Effector memory CD4-positive, alpha-beta T cell (primary cell): ENCODE results near the gene OTOGL.

ENCODE experiments used
- DNase-seq, 3 donors: peaks; one replicate each; pipeline ENCODE4 v3.0.0-alpha.2; 2020
- H3K27ac ChIP-seq: 2 replicates; pipeline ENCODE4 v1.7.0; 2013; ENCODE audit warnings: mild to moderate bottlenecking, low read length, moderate library complexity; ENCODE audit not compliant: insufficient read depth, poor library complexity, severe bottlenecking
- H3K27me3 ChIP-seq: replicated peaks from 2 replicates; pipeline ENCODE4 v1.7.0; 2013; ENCODE audit warnings: mild to moderate bottlenecking, low read length; ENCODE audit not compliant: insufficient read depth, control insufficient read depth, poor library complexity, severe bottlenecking
- H3K36me3 ChIP-seq: 2 replicates; pipeline ENCODE4 v1.7.0; 2013; ENCODE audit warnings: mild to moderate bottlenecking, low read length, moderate library complexity; ENCODE audit not compliant: control insufficient read depth, insufficient read depth
- H3K4me1 ChIP-seq: 2 replicates; pipeline ENCODE4 v1.7.0; 2013; ENCODE audit warnings: low read length, mild to moderate bottlenecking; ENCODE audit not compliant: control insufficient read depth, insufficient read depth, poor library complexity, severe bottlenecking
- H3K4me3 ChIP-seq: 2 replicates; pipeline ENCODE4 v1.7.0; 2013; ENCODE audit warnings: low read length, low read depth, mild to moderate bottlenecking; ENCODE audit not compliant: insufficient read depth, poor library complexity, severe bottlenecking
- H3K9me3 ChIP-seq: 2 replicates; pipeline ENCODE4 v1.7.0; 2013; ENCODE audit warnings: mild to moderate bottlenecking, low read length, moderate library complexity; ENCODE audit not compliant: control insufficient read depth

OTOGL gene

DNA sequence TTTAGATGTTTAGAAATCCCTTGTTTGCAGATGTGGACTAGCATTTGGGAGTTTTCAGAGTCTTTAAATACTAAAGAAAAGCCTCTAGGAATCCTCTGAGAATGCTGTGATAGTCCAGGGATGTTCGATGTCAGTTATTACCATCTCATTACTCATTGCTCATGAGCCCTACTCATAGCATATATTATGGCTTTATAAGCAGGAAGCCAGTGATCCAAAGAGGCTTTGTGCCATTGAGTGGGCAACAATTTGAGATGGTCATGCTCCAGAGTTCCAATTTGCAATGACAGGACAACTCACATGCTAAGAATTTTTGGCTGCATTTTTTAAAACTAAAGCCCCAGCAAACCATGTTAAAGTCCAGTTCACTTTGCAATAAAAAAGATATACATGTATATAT, 163.0 kb downstream of the OTOGL start:
- no peak for DNase-seq
- H3K27me3 ChIP-seq, result no peaks in the 10 kb centered on the region
- H3K36me3 ChIP-seq, result no peaks in the 10 kb centered on the region
- H3K4me3 ChIP-seq, result no peak overlapping the region
- H3K4me1 ChIP-seq, result no peaks in the 10 kb centered on the region
- no peaks in the 10 kb centered on the region for H3K9me3 ChIP-seq
- no peak overlapping the region for H3K27ac ChIP-seq

DNA sequence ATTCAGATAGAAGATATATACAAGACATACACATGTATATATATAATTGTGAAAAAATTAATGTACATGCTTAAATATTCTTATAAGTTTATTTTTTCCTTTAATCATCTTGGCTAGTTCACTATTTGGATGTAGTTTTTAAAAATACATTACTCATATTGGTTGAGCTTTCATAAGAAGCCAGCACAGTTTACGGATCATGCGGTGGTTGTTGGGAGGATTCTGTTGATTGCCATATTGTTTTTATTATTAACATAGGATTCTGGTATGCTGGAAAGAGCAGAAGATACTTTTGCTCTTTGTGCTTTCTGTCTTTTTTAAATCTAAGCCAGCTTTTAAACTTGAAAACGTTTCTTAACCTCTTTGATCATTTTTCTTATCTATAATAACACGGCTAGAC, 163.4 kb downstream of the OTOGL start:
- no peak for DNase-seq
- H3K27me3 ChIP-seq, result no peaks in the 10 kb centered on the region
- H3K27ac ChIP-seq, result no peak overlapping the region
- H3K4me3 ChIP-seq, result no peak overlapping the region
- H3K9me3 ChIP-seq, result no peaks in the 10 kb centered on the region
- H3K36me3 ChIP-seq, result no peaks in the 10 kb centered on the region
- H3K4me1 ChIP-seq, result no peaks in the 10 kb centered on the region

DNA sequence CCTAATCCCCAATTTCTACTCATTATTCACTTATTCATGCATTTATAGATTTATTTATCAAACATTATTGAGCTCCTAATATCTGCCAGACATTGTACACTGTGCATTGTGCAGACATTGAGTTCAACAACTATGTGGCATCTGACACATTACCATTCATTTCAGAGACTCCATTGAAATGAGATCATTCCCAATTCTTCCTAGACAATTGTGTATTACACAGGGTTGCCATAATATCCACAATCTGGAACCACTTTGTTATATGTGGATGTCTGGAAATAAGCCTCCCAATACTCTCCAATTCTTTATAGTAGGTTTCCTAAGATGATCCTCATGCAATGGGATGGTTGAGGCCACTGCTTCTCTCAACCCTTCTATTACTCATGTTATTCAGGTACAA, 165.0 kb downstream of the OTOGL start:
- Histone ChIP-seq H3K4me1 (no peaks in the 10 kb centered on the region), H3K9me3 (no peaks in the 10 kb centered on the region), H3K36me3 (no peaks in the 10 kb centered on the region), H3K27me3 (no peaks in the 10 kb centered on the region), H3K4me3 (no peak overlapping the region), H3K27ac (no peak overlapping the region)
- no peak for DNase-seq

DNA sequence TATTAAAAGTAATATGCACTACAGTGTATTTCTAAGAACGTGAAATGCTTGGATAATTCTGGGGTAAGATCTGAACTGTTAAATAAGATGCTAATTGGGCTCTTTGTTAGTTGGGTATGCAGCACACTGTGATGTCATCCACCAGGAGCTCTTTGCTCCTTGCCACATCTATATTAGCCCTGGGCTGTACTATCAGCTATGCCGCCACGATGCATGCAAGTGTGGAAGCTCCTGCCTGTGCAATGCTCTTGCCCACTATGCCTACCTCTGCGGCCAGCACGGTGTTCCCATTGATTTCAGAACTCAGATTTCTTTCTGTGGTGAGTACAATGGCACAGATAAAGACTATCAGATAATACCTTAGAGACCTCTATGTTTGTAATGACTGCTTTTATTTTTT, 165.6 kb downstream of the OTOGL start:
- H3K9me3 ChIP-seq, result no peaks in the 10 kb centered on the region
- DNase-seq, result no peak
- no peak overlapping the region for H3K4me3 ChIP-seq
- H3K27ac ChIP-seq, result no peak overlapping the region
- H3K27me3 ChIP-seq, result no peaks in the 10 kb centered on the region
- no peaks in the 10 kb centered on the region for H3K4me1 ChIP-seq
- no peaks in the 10 kb centered on the region for H3K36me3 ChIP-seq

GRCh38 chr12:80268924-80269749, 169.8 kb downstream of the OTOGL start:
- no peaks in the 10 kb centered on the region for H3K36me3 ChIP-seq
- H3K4me1 ChIP-seq, result no peaks in the 10 kb centered on the region
- no peaks in the 10 kb centered on the region for H3K9me3 ChIP-seq
- H3K4me3 ChIP-seq, result no peak overlapping the region
- no peak overlapping the region for H3K27ac ChIP-seq
- no peak for DNase-seq
- H3K27me3 ChIP-seq, result no peaks in the 10 kb centered on the region

GRCh38 chr12:80269803-80270552, 170.6 kb downstream of the OTOGL start:
- no peak for DNase-seq
- Histone ChIP-seq H3K36me3 (no peaks in the 10 kb centered on the region), H3K9me3 (no peaks in the 10 kb centered on the region), H3K4me1 (no peaks in the 10 kb centered on the region), H3K27ac (no peak overlapping the region), H3K4me3 (no peak overlapping the region), H3K27me3 (no peaks in the 10 kb centered on the region)

- Histone ChIP-seq H3K27me3 (no peaks in the 10 kb centered on the region), H3K9me3 (no peaks in the 10 kb centered on the region), H3K4me3 (no peak overlapping the region), H3K36me3 (no peaks in the 10 kb centered on the region), H3K27ac (no peak overlapping the region), H3K4me1 (no peaks in the 10 kb centered on the region)
- no peak for DNase-seq
Measured at GRCh38 chr12:80271780-80272179, 172.4 kb downstream of the OTOGL start.

DNA sequence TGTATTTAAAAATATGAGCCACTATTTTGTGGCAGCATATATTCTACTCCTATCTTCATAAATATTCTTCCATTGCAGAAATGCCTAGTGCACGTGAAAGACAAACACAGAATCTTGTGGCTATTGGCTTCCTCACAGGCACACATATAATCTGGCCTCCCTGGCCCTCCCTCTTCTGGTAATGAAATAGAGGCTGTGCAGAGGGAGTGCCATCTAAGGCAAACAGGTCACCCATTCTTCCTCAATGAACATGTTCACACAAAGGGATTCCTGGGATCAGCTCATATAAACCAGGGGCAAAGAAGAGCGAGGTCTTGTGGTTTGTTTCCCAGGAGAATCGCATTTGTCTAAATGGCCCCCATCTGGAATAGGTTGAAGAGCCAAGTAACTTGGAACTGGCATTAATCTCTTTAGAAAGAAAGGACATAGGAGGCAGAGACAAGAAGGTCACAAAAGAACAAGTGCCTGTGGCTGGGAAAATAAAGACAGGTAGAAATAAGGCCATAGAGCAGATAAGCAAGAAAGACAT, 173.1 kb downstream of the OTOGL start:
- Histone ChIP-seq H3K9me3 (no peaks in the 10 kb centered on the region), H3K27me3 (no peaks in the 10 kb centered on the region), H3K36me3 (no peaks in the 10 kb centered on the region), H3K27ac (no peak overlapping the region), H3K4me3 (no peak overlapping the region), H3K4me1 (no peaks in the 10 kb centered on the region)
- no peak for DNase-seq

DNA sequence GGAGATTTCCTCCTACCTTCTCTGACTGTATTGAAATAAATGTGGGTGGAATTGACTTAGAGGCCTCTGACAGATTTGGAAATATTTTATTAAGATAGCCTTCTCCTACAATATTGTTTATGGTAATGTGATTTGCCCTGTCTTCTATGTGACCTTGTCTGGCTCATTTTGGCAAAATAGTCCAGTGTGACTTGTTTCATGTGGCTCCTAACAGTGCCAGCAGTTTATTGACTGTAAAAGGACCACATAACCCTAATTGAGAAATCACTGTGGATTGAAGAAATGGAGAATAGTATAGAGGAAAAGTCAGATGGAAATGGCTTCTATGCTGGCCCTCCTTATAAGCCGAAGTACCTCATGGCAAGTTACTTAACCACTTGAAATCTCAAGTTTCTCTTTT, 173.8 kb downstream of the OTOGL start:
- H3K9me3 ChIP-seq, result no peaks in the 10 kb centered on the region
- H3K4me3 ChIP-seq, result no peak overlapping the region
- no peaks in the 10 kb centered on the region for H3K36me3 ChIP-seq
- DNase-seq, result no peak
- no peaks in the 10 kb centered on the region for H3K27me3 ChIP-seq
- no peak overlapping the region for H3K27ac ChIP-seq
- no peaks in the 10 kb centered on the region for H3K4me1 ChIP-seq

DNA sequence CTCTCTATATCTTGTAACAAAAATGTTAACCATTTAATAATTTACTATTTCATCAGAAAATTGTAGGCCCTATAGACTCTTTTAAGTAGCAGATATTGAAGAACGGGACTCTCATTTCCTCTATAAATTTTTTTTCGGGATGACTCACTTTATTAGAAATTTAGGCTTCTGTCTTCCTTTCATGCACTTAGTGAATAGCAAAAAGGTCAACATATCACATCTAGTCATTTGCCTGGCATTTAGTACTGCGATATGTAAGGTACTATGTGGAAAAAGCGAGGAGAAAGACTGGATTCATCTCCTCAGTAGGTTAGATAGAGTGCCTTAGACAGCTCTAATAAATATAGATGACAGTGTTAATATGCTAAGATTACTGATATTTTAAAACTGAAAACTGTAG, 178.4 kb downstream of the OTOGL start:
- no peaks in the 10 kb centered on the region for H3K4me1 ChIP-seq
- no peaks in the 10 kb centered on the region for H3K36me3 ChIP-seq
- no peak overlapping the region for H3K4me3 ChIP-seq
- H3K27ac ChIP-seq, result no peak overlapping the region
- H3K27me3 ChIP-seq, result no peaks in the 10 kb centered on the region
- no peaks in the 10 kb centered on the region for H3K9me3 ChIP-seq
- no peak for DNase-seq
